ENCODE results near the gene BEND5.

Gene BEND5

DNA sequence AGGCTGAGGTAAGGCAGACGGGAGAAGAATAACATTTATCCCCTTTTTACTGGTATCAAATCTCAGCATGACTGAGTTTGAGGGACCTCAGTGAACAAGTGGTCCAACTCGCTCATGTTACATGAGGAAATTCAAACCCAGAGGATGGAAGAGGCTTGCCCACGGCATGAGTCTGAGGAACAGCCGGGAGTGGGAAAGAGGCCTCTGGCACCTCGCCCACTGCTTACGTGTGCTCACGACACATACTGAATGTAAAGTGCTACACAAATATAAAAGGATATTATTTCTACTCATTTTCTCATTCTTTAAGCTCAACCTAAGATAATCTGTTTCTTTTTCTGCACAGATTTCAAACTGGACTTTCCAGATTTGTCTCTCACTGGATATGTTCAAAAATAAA is 14.7 kb downstream of the BEND5 start:
- DNase-seq: no peak

DNA sequence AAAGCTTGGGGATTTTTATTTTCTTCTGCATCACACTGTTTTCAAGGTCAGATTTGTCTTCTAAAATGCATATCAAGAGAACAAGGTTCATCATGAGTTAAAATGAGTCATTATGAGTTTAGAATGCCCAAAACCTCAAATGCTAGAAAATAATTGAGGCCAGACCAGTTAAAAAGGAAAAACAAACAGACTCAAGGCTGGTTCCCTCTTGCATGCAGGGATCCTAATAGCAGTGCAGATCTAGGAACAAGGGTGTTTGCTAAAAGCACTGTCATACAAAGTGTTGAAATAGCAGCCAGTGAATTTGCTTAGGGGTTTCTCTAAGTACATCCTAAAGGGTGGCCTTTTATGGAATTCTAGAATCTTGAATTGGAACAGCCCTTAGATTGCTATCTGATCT is 15.3 kb downstream of the BEND5 start:
- no peak for DNase-seq

GRCh38 chr1:48760857-48761256 is 15.8 kb downstream of the BEND5 start:
- DNase-seq: no peak

- DNase-seq: no peak
Observed at GRCh38 chr1:48758976-48759375, 17.7 kb downstream of the BEND5 start.

- DNase-seq: no peak
Observed at GRCh38 chr1:48757363-48757762, 19.3 kb downstream of the BEND5 start.

GRCh38 chr1:48756683-48757316 is 19.9 kb downstream of the BEND5 start:
- DNase-seq: no peak

GRCh38 chr1:48753293-48753692 is 23.4 kb downstream of the BEND5 start:
- no peak for DNase-seq

DNA sequence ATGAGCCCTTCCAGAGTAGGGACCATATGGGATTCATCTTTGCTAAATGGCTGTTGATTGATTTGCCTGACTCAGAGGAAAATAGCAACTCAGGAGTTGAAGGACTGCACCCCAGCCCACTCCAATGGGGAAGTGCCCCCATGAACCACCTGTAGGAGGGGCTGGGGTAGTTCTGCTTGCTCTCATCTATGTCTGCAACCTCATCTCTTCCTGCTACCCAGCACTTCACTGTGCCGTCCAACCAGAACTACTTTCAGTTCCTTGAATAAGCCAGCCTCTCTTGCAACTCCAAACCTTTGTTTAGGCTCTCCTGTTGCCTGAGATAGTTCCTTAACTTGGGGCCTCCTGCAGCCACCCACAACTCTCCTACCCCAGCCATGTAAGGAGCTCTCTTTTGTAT is 26.6 kb downstream of the BEND5 start:
- DNase-seq: no peak

GRCh38 chr1:48749068-48749467 is 27.6 kb downstream of the BEND5 start:
- no peak for DNase-seq

DNA sequence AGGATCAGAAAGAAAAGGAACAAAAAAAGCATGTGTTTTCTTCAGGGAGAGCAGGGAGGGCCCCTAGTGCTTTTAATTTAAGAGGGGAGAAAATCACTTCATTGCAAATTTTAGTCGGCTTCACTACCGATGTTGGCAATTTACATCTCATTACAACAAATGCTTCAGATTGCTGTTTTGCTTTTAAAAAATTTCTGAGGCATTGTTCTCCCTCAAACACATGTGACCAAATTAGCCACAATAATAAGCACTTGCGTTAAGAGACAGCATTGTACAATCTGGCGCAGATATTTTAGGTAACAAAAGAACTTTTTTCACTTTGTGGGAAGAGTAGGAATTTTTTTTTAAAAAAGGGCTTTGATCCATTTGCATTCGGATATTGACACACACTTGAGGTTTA is 29.8 kb downstream of the BEND5 start:
- DNase-seq: no peak

DNA sequence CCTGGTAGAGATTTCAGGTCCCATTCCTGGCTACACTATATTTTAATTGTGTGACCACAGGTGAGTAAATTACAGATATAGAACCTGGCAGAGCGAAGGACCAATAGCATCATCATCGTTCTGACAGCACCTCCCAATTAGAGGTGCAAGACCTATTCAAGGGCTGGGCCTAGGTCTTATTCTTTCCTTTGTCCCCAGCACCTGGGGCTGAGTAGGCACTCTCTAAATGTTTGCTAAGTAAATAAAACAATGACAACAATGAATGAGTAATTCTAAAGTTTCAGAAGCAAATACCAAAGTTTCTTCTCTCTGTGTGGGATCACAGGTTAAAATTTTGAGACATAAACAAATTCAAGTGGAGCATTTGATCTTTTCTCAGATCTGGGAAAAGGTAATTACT is 32.7 kb downstream of the BEND5 start:
- no peak for DNase-seq

- no peak for DNase-seq
Observed at GRCh38 chr1:48743480-48743879, 33.2 kb downstream of the BEND5 start.

DNA sequence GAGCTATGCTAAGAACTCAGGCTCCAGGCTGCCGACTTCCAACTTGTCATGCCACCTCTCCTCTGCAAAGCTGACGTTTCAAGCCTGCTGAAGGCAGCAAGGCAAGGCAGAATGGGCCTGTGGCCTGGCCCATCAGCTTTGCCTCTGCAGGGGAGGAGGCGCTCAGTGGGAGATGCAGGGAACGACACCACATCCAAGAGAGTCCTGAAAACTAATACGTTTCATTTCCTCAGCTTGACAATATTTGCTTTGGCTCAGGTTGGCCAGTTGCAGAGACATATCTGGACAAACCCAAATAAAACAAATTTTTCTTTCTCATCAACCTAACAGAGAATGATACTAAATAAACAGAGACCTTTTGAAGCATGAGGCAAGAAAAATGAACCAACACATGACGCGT is 35.3 kb downstream of the BEND5 start:
- no peak for DNase-seq

- DNase-seq: no peak
Observed at GRCh38 chr1:48740621-48741020, 36.1 kb downstream of the BEND5 start.

GRCh38 chr1:48739091-48739490 is 37.6 kb downstream of the BEND5 start:
- no peak for DNase-seq

GRCh38 chr1:48738356-48738755 is 38.3 kb downstream of the BEND5 start:
- no peak for DNase-seq

DNA sequence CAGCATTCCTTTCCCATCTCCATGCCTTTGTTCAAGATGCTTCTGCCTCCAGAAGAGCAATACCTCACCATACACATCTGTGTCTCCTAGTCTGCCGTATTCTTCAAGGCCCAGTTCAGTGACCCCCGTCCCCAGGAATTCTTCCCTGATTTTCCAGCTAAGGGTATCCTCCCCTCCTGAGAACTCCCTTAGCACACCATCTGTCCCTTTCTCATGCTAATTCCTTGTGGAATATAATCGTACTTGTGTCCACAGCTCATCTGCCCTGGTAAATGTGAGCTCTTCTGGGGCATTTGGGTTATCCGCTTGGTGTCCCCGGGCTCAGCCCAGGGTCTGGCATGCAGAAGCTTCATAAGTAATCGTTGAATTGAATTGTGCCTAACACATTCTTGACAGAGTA is 40.9 kb downstream of the BEND5 start:
- no peak for DNase-seq

DNA sequence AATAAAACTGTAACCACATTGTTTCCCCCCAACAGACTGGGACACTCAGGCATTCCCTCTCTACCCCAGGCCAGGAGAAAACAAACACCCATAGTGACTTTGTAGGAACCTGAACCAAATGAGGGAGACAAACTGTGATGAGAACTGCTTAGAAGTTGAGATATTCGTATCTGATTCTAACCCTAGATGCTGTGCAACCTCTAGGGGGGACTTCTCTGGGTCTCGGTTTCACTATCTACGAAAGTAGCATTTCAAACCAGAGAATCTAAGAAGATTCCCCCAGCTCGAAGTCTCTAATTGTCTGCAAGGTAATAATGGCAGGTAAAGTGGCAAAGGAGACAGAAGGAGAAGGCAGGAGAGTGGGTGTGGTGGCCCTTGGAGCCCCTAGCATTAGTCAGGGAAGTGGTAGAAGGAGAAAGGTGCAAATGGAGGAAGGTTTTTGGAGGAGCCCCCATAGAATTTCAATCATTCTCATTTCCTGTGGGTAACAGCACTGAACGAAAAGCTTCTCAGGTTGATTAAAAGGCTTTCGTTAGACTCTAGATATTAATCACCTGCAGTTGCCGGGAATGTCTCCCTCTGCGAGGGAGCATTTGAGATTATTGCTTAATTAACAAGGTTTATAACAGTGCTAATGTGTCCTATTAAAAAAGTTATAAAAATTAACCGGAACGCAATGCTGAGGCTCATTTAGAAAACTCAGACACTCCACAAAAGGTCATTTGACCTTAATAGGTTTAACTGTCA is 46.4 kb downstream of the BEND5 start:
- DNase-seq: no peak

- DNase-seq: no peak
Observed at GRCh38 chr1:48728584-48728983, 48.1 kb downstream of the BEND5 start.

DNA sequence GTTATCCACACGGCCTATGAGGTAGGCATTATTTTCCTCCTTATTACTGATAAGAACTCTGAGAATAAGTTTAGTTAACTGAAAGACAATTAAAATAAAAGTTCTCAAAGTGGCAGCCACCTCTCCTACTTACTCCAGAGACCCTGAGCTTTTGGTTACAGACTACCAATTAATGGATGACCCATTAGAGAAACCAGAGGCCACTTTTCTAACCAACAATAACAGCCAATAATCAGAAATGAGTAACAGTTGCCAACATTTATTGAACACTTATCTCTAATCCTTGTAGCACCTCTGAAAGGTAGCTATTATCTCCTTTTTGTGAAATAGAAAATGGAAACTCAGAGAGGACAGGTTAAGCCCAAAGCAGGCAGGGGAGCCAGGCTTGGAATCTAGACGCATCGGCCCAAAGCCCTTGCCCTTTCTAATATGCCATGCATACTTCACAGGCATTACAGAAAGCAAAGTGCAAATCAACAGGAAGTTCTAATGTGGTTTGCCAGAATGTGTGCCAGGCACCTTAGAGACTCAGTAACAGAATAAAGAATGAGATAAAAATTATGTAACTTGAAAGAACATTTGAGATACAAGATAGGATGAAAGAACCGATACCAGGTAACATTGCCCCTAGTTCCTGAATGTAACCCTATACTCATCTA is 50.0 kb downstream of the BEND5 start:
- DNase-seq: no peak

GRCh38 chr1:48726139-48726538 is 50.6 kb downstream of the BEND5 start:
- DNase-seq: no peak

DNA sequence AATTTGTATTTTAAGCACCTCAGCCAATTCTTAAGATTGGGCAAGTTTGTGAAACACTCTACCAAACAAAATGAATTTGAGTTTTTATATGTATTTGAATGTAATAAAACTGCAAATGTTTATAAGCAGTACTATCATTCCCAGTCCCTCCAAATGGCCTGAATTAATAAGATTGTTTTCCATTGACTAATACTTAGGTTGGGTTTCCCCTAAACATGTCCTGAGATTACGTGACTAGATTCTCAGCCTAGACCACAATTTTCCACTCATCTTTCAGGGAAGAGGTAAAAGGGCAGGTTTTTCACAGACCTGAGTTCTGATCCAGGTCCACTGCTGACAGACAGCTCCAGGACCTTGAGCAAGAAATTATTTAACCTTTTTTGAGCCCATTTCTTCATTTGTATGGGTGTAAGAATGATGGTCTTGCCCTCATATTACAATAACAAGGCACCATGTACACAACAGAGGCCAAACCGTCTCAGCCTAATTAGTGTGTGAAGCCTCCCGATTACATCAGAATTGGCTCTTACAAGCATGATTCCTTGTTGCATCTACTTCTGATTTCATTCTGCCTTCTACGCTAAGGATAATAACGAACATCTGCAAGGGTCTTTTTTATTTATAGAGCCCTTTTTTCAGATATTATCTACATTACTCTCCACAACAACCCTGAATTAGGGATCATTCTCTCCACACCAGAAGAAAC is 51.2 kb downstream of the BEND5 start:
- no peak for DNase-seq

DNA sequence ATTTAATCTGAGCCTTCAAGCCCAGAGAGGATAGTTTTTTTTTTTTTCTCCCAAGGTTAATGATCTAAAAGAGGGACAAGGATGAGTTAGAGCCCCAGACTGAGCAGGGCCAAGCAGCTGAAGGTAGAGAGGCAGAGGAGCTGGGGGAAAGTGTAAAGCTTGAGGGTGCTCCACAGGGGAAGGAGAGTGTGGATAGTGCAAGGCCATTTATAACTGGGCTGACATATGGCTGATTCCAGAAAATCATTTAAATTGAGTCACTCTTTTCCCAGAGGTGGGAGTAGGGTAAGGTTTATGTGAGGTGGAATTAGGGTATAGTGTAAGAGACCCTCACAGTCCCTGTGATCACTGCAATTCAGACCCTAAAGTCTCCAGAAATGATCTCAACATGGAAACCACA is 55.8 kb downstream of the BEND5 start:
- DNase-seq: no peak

DNA sequence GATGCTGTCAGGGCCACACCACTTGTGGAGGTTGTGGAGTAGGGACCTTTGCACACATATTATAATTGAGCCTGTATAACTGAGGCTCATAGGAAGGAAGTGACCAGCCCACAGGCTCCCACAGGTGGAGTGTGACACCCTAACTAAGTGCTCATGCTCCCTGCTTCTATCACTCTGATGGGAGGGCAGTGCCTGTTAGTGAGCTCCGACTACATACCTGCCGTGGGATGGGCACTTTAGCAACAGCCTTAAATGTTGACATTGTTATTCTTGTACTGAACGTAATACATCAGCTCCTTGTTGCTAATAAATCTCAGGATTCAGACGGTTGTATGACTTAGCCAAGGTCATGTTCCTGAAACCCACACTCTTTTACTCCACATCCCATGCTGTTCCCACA is 58.0 kb downstream of the BEND5 start:
- no peak for DNase-seq
